Nephron progenitor cell (in vitro differentiated cells): Measurements from ENCODE around the gene ZNF44.

Experiments used
- DNase-seq: peaks from one replicate; pipeline ENCODE4 v3.0.0; 2021
- H3K27ac Mint-ChIP-seq: 2 replicates; pipeline ENCODE4 v1.8.0; 2021; ENCODE audit warnings: mild to moderate bottlenecking, moderate library complexity, mixed read lengths
- H3K27me3 Mint-ChIP-seq: 2 replicates; pipeline ENCODE4 v1.8.0; 2021; ENCODE audit warnings: mild to moderate bottlenecking, low read depth, mixed read lengths; ENCODE audit not compliant: poor library complexity
- H3K36me3 Mint-ChIP-seq: 2 replicates; pipeline ENCODE4 v1.8.0; 2021; ENCODE audit warnings: low read depth, mixed read lengths
- H3K4me1 Mint-ChIP-seq: 2 replicates; pipeline ENCODE4 v1.8.0; 2021; ENCODE audit warnings: mixed read lengths
- H3K4me3 Mint-ChIP-seq: 2 replicates; pipeline ENCODE4 v1.8.0; 2021; ENCODE audit warnings: mild to moderate bottlenecking, moderate library complexity, mixed read lengths
- H3K9me3 Mint-ChIP-seq: 2 replicates; pipeline ENCODE4 v1.8.0; 2021; ENCODE audit warnings: mild to moderate bottlenecking, moderate library complexity, mixed read lengths
- CTCF ChIP-seq: fragments of 200-600 bp; sonication (generic); IDR thresholded peaks from 2 replicates; pipeline ENCODE4 v1.5.0; 2021; ENCODE audit warnings: antibody characterized with exemption

Gene ZNF44

DNA sequence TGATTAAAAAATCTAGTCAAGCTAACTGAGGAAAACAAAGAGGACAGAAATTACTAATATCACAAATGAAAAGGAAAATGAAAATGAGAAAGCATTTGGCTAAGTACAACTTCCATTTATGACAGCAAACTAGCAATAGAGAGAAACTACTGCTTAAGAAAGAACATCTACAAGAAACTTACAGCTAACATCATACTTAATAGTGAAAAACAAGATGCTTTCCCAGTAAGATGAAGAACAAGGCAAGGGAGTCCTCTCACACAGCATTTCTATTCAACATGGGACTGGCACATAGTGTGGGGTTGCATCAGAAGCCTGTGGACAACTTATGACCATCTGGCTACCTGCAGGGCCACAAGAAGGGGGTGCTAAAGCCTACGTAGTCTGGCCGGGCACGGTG is 39.3 kb downstream of the ZNF44 start:
- no peak overlapping the region for H3K27ac Mint-ChIP-seq
- H3K9me3 Mint-ChIP-seq, result peaks cover 81% of the 10 kb centered on the region

GRCh38 chr19:12247644-12248222 is 47.0 kb downstream of the ZNF44 start:
- no peak overlapping the region for H3K27ac Mint-ChIP-seq
- H3K9me3 Mint-ChIP-seq, result peaks cover 92% of the 10 kb centered on the region
- no peak for DNase-seq
- H3K36me3 Mint-ChIP-seq, result peaks cover 56% of the 10 kb centered on the region
- no peak for TF ChIP-seq CTCF
- H3K27me3 Mint-ChIP-seq, result peaks cover 5% of the 10 kb centered on the region
- H3K4me3 Mint-ChIP-seq, result no peak overlapping the region
- no peaks in the 10 kb centered on the region for H3K4me1 Mint-ChIP-seq

More for the DNA sequence above, 39.3 kb downstream of the ZNF44 start:
- Mint-ChIP-seq H3K4me3 (no peak overlapping the region), H3K4me1 (no peaks in the 10 kb centered on the region), H3K27me3 (no peaks in the 10 kb centered on the region), H3K36me3 (peaks cover 2% of the 10 kb centered on the region)
- no peak for DNase-seq
- TF ChIP-seq CTCF, result no peak

- no peak for DNase-seq
- Mint-ChIP-seq H3K4me1 (no peaks in the 10 kb centered on the region), H3K27ac (no peak overlapping the region), H3K27me3 (peaks cover 5% of the 10 kb centered on the region), H3K4me3 (no peak overlapping the region), H3K36me3 (peaks cover 59% of the 10 kb centered on the region), H3K9me3 (peaks cover 85% of the 10 kb centered on the region)
- TF ChIP-seq CTCF, result no peak
Observed at GRCh38 chr19:12244370-12244769, 50.3 kb downstream of the ZNF44 start.

DNA sequence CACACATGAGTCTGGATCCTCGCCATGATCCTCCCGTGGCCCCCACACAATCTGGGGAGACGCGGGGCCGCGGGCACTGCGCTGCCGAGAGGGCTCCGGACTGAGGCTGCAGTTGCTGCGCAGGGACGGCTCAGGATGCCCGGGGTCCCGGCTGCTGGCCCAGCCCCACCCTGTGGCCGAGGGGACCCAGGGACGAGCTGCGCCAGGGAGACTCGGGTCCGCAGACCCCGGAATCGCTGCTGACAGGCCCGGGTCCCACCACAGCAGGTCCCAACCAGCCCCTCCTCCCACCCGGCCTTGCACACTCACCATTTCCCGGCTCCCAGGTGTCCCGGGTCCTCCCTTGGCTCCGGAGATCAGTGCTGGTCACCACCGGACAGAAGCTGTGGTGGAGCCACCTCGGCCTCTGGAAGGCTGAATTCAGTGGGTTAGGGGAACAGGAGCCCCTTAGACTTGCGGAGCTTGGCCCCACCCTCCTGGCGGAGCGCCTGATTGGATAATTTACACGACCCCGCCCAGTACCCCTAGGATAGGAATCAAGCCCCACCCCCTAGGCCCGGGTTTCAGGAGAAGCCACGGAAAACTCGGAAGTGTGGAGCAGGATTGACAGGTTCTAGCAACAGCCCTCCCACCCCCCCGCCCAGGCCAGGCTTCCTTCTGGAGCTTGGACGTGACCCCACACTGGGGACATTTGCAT is 57.4 kb downstream of the ZNF44 start:
- H3K9me3 Mint-ChIP-seq, result peaks cover 83% of the 10 kb centered on the region
- no peak for DNase-seq
- H3K4me3 Mint-ChIP-seq, result no peak overlapping the region
- TF ChIP-seq CTCF, result no peak
- no peaks in the 10 kb centered on the region for H3K4me1 Mint-ChIP-seq
- H3K27me3 Mint-ChIP-seq, result peaks cover 4% of the 10 kb centered on the region
- H3K27ac Mint-ChIP-seq, result no peak overlapping the region
- peaks cover 75% of the 10 kb centered on the region for H3K36me3 Mint-ChIP-seq

- peaks cover 13% of the 10 kb centered on the region for H3K27me3 Mint-ChIP-seq
- no peak overlapping the region for H3K27ac Mint-ChIP-seq
- H3K36me3 Mint-ChIP-seq, result peaks cover 88% of the 10 kb centered on the region
- H3K4me3 Mint-ChIP-seq, result no peak overlapping the region
- TF ChIP-seq CTCF, result no peak
- DNase-seq, result no peak
- peaks cover 89% of the 10 kb centered on the region for H3K9me3 Mint-ChIP-seq
- no peaks in the 10 kb centered on the region for H3K4me1 Mint-ChIP-seq
Observed at GRCh38 chr19:12232961-12233360, 61.7 kb downstream of the ZNF44 start.
